ENCODE measurements around the gene FILIP1L.

The FILIP1L gene

DNA sequence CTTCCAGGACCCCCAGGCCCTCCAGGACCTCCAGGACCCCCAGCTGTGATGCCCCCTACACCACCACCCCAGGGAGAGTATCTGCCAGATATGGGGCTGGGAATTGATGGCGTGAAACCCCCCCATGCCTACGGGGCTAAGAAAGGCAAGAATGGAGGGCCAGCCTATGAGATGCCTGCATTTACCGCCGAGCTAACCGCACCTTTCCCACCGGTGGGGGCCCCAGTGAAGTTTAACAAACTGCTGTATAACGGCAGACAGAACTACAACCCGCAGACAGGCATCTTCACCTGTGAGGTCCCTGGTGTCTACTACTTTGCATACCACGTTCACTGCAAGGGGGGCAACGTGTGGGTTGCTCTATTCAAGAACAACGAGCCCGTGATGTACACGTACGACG, 318.7 kb downstream of the FILIP1L start:
- TF ChIP-seq, protein P1, sequence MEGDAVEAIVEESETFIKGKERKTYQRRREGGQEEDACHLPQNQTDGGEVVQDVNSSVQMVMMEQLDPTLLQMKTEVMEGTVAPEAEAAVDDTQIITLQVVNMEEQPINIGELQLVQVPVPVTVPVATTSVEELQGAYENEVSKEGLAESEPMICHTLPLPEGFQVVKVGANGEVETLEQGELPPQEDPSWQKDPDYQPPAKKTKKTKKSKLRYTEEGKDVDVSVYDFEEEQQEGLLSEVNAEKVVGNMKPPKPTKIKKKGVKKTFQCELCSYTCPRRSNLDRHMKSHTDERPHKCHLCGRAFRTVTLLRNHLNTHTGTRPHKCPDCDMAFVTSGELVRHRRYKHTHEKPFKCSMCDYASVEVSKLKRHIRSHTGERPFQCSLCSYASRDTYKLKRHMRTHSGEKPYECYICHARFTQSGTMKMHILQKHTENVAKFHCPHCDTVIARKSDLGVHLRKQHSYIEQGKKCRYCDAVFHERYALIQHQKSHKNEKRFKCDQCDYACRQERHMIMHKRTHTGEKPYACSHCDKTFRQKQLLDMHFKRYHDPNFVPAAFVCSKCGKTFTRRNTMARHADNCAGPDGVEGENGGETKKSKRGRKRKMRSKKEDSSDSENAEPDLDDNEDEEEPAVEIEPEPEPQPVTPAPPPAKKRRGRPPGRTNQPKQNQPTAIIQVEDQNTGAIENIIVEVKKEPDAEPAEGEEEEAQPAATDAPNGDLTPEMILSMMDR (conservative IDR thresholded peaks at IDR 0.05), result no peak
- no peak overlapping the region for H3K27ac ChIP-seq

DNA sequence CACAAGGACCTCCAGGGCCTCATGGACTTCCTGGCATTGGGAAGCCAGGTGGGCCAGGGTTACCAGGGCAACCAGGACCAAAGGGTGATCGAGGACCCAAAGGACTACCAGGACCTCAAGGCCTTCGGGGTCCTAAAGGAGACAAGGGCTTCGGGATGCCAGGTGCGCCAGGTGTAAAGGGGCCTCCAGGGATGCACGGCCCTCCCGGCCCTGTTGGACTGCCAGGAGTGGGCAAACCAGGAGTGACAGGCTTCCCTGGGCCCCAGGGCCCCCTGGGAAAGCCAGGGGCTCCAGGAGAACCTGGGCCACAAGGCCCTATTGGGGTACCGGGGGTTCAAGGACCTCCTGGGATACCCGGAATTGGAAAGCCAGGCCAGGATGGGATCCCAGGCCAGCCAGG, 319.8 kb downstream of the FILIP1L start:
- no peak overlapping the region for H3K27ac ChIP-seq
- TF ChIP-seq, protein P1 (conservative IDR thresholded peaks at IDR 0.05), result no peak

- no peak overlapping the region for H3K27ac ChIP-seq
- TF ChIP-seq, protein P1 (conservative IDR thresholded peaks at IDR 0.05), result peak; percentile 80
Measured at GRCh38 chr3:99789011-99789721, 325.1 kb downstream of the FILIP1L start.

Measured in VCaP (cell line).